ENCODE measurements around the gene EFNA5. TPM values are rescaled to one million over a fixed set of nuclear protein-coding genes. Genes with fewer than 3 reads are reported as not detected.

Gene EFNA5
- total RNA-seq, 1 experiment from 2014 or later = 51.2 TPM

- no peak overlapping the region for H3K4me3 Mint-ChIP-seq (ENCODE audit: unreplicated experiment)
- H3K4me1 Mint-ChIP-seq (ENCODE audit: insufficient read depth, unreplicated experiment) = peaks cover 8% of the 10 kb centered on the region
- no peaks in the 10 kb centered on the region for H3K9me3 Mint-ChIP-seq (ENCODE audit: unreplicated experiment)
- peaks cover 5% of the 10 kb centered on the region for H3K36me3 Mint-ChIP-seq (ENCODE audit: insufficient read depth, unreplicated experiment)
- DNase-seq (ENCODE audit: unreplicated experiment) = no peak
- intact Hi-C loops (cut with micrococcal nuclease) = no loop called here
- H3K27me3 Mint-ChIP-seq (ENCODE audit: insufficient read depth, unreplicated experiment) = no peaks in the 10 kb centered on the region
- CTCF ChIA-PET = no interaction called here
- TF ChIP-seq CTCF (IDR thresholded peaks at IDR 0.05; ENCODE audit: unreplicated experiment) = no peak
- POLR2A ChIA-PET = no interaction called here
- no peak overlapping the region for H3K27ac Mint-ChIP-seq (ENCODE audit: low read depth, unreplicated experiment)
- no TSS peak for BruUV-seq (replicated peaks)
These were observed 303.3 kb downstream of the EFNA5 start for GRCh38 chr5:107367480-107367879.

- ChIA-PET POLR2A (interaction anchor here (0.6 kb wide), 1 partner anchor 193 kb away, joined by 3 read pairs; no protein-coding TSS in a partner anchor), CTCF (interaction anchor here (0.8 kb wide), 1 partner anchor 308 kb away, joined by 3 read pairs; no protein-coding TSS in a partner anchor)
- Mint-ChIP-seq H3K27me3 (ENCODE audit: insufficient read depth, unreplicated experiment) (no peaks in the 10 kb centered on the region), H3K4me1 (ENCODE audit: insufficient read depth, unreplicated experiment) (peaks cover 7% of the 10 kb centered on the region), H3K4me3 (ENCODE audit: unreplicated experiment) (no peak overlapping the region), H3K27ac (ENCODE audit: low read depth, unreplicated experiment) (no peak overlapping the region), H3K9me3 (ENCODE audit: unreplicated experiment) (no peaks in the 10 kb centered on the region), H3K36me3 (ENCODE audit: insufficient read depth, unreplicated experiment) (no peaks in the 10 kb centered on the region)
- TF ChIP-seq CTCF (IDR thresholded peaks at IDR 0.05; ENCODE audit: unreplicated experiment) = no peak
- no TSS peak for BruUV-seq (replicated peaks)
- intact Hi-C loops (cut with micrococcal nuclease) = no loop called here
- DNase-seq (ENCODE audit: unreplicated experiment) = peak; percentile 52
These were observed 305.2 kb downstream of the EFNA5 start for GRCh38 chr5:107365320-107366109.

GRCh38 chr5:107364443-107365319 is 306.1 kb downstream of the EFNA5 start:
- Mint-ChIP-seq H3K9me3 (ENCODE audit: unreplicated experiment) (no peaks in the 10 kb centered on the region), H3K4me1 (ENCODE audit: insufficient read depth, unreplicated experiment) (peaks cover 7% of the 10 kb centered on the region), H3K27me3 (ENCODE audit: insufficient read depth, unreplicated experiment) (no peaks in the 10 kb centered on the region), H3K4me3 (ENCODE audit: unreplicated experiment) (no peak overlapping the region), H3K36me3 (ENCODE audit: insufficient read depth, unreplicated experiment) (no peaks in the 10 kb centered on the region), H3K27ac (ENCODE audit: low read depth, unreplicated experiment) (no peak overlapping the region)
- intact Hi-C loops (cut with micrococcal nuclease) = no loop called here
- POLR2A ChIA-PET = interaction anchor here (0.6 kb wide), 1 partner anchor 192 kb away, joined by 3 read pairs; no protein-coding TSS in a partner anchor
- no peak for DNase-seq (ENCODE audit: unreplicated experiment)
- BruUV-seq (replicated peaks) = no TSS peak
- CTCF ChIA-PET = no interaction called here
- no peak for TF ChIP-seq CTCF (IDR thresholded peaks at IDR 0.05; ENCODE audit: unreplicated experiment)

GRCh38 chr5:107363768-107364167 is 307.0 kb downstream of the EFNA5 start:
- Mint-ChIP-seq H3K4me3 (ENCODE audit: unreplicated experiment) (no peak overlapping the region), H3K4me1 (ENCODE audit: insufficient read depth, unreplicated experiment) (peaks cover 7% of the 10 kb centered on the region), H3K27ac (ENCODE audit: low read depth, unreplicated experiment) (no peak overlapping the region), H3K27me3 (ENCODE audit: insufficient read depth, unreplicated experiment) (no peaks in the 10 kb centered on the region), H3K9me3 (ENCODE audit: unreplicated experiment) (no peaks in the 10 kb centered on the region), H3K36me3 (ENCODE audit: insufficient read depth, unreplicated experiment) (no peaks in the 10 kb centered on the region)
- no TSS peak for BruUV-seq (replicated peaks)
- TF ChIP-seq CTCF (IDR thresholded peaks at IDR 0.05; ENCODE audit: unreplicated experiment) = no peak
- ChIA-PET POLR2A (no interaction called here), CTCF (no interaction called here)
- no peak for DNase-seq (ENCODE audit: unreplicated experiment)
- intact Hi-C loops (cut with micrococcal nuclease) = no loop called here

Data from MCF 10A (cell line).